GM19455 (cell line): Measurements from ENCODE around the gene SELL.
"Not testable (repeated sequence)": the region's sequence is repeated elsewhere in the genome, so short reads cannot be mapped to it uniquely, and the experiment has no call there.

Experiments used
- ATAC-seq: cut with Tn5 transposase; IDR thresholded peaks from one replicate; pipeline ENCODE4 v1.9.1; 2021; ENCODE audit not compliant: unreplicated experiment

Gene SELL

DNA sequence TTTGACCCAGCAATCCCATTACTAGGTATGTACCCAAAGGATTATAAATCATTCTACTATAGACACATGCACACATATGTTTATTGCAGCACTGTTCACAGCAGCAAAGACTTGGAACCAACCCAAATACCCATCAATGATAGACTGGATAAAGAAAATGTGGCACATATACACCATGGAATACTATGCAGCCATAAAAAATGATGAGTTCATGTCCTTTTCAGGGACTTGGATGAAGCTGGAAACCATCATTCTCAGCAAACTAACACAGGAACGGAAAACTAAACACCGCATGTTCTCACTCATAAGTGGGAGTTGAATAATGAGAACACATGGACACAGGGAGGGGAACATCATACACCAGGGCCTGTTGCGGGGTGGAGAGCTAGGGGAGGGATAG is 41.2 kb downstream of the SELL start:
- ATAC-seq = not testable (repeated sequence)

DNA sequence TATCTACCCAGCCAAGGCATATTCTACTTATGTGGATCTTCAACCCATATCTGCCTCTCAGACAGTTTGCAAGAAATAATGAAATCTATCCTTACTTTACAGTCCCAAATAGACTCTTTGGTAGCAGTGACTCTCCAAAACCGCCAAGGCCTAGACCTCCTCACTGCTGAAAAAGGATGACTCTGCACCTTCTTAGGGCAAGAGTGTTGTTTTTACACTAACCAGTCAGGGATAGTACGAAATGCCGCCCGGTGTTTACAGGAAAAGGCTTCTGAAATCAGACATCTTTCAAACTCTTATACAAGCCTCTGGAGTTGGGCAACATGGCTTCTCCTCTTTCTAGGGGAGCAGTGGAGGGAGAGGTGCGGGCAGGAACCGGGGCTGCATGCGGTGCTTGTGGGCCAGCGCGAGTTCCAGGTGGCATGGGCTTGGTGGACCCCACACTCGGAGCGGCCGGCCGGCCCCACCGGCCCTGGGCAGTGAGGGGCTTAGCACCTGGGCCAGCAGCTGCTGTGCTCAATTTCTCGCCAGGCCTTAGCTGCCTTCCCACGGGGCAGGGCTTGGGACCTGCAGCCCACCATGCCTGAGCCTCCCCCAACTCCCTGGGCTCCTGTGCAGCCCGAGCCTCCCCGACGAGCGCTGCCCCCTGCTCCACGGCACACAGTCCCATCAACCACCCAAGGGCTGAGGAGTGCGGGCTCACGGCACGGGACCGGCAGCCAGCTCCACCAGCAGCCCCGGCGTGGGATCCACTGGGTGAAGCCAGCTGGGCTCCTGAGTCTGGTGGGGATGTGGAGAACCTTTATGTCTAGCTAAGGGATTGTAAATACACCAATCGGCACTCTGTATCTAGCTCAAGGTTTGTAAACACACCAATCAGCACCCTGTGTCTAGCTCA is 43.5 kb downstream of the SELL start:
- not testable (repeated sequence) for ATAC-seq

DNA sequence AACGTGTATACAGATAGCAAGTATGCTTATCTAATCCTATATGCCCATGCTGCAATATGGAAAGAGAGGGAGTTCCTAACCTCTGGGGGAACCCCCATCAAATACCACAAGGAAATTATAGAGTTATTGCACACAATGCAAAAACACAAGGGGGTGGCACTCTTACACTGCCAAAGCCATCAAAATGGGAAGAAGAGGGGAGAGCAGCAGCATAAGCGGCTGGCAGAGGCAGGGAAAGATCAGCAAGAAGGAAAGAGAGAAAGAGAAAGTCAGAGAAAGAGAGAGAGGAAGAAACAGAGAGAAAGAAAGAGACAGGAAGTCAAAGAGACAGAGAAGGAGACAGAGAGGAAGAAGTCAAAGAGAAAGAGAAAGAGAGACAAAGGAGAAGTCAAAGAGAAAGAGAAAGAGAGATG is 44.2 kb downstream of the SELL start:
- not testable (repeated sequence) for ATAC-seq

DNA sequence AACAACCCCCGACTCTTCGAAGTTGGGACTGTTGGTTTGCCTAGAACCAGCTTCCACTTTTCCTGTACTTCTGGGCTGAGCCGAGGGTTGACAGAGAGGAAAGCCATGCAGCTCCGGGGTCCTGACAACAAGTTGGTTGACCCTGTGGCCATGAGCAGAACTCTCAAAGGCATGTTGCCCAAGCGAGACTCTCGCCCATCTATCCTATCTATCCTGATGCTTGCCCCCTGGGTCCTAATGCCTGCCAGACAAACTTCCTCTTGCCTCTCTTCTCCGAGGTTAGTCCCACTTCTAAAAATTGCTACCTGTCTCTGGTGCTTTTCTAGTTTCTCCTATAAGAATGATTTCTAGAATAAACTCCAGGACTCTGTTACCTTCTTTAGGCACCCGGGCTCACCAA is 48.7 kb downstream of the SELL start:
- not testable (repeated sequence) for ATAC-seq

DNA sequence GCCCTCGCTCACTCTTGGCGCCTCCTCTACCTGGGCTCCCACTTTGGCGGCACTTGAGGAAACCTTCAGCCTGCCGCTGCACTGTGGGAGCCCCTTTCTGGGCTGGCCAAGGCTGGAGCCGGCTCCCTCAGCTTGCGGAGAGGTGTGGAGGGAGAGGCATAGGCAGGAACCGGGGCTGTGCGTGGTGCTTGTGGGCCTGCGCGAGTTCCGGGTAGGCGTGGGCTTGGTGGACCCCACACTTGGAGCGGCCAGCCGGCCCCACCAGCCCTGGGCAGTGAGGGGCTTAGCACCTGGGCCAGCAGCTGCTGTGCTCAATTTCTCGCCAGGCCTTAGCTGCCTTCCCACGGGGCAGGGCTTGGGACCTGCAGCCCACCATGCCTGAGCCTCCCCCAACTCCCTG is 50.4 kb downstream of the SELL start:
- ATAC-seq = not testable (repeated sequence)

DNA sequence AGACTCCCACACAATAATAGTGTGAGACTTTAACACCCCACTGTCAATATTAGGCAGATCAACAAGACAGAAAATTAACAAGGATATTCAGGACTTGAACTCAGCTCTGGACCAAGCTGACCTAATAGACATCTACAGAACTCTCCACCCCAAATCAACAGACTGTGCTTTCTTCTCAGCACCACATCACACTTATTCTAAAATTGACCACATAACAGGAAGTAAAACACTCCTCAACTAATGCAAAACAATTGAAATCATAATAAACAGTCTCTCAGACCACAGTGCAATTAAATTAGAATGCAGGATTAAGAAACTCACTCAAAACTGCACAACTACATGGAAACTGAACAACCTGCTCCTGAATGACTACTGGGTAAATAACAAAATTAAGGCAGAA is 52.6 kb downstream of the SELL start:
- not testable (repeated sequence) for ATAC-seq

DNA sequence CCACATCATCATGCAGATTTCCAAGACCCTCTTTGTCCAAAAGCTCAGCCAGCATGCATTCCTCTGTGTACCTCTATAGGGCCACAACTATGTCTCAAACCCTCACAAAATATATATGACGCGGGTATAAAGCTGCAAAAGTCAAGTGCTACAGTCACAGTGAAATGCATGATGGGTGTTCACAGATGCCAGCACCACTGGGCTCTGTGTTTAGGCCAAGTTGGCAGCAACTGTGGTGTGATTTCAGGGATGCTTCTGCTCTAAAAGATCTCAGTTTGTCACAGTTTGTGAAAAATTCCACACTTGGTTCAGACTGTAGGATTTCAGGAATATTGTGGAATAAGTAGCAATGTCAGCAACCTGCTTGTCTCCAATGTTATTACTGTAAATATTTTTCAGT is 57.5 kb downstream of the SELL start:
- no peak for ATAC-seq

DNA sequence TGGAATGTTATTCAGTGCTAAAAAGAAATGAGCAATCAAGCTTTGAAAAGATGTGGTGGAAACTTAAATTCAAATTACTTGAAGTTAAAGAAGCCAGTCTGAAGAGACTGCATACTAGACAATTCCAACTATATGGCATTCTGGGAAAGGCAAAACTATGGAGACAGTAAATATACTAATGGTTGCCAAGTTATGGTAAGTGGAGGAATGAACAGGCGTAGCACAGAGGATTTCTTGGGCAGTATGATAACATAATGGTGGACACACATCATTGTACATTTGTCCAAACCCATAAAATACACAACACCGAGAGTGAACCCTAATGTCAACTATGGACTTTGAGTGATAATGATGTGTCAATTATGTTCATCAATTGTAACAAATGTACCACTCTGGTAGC is 60.4 kb downstream of the SELL start:
- ATAC-seq = no peak

DNA sequence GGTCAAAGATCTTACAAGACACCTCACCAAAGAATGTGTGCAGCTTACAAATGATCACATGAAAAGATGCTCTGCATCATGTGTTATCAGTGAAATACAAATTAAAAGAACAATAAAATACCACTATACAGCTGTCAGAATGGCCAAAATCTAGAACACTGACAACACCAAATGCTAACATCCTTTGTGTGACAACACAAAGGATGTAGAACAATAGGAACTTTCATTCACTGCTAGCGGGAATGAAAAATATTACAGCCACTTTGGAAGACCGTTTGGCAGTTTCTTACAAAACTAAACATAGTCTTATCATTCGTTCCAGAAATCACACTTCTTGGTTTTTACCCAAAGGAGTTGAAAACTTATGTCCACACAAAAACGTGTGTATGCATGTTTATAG is 60.9 kb downstream of the SELL start:
- ATAC-seq = no peak

DNA sequence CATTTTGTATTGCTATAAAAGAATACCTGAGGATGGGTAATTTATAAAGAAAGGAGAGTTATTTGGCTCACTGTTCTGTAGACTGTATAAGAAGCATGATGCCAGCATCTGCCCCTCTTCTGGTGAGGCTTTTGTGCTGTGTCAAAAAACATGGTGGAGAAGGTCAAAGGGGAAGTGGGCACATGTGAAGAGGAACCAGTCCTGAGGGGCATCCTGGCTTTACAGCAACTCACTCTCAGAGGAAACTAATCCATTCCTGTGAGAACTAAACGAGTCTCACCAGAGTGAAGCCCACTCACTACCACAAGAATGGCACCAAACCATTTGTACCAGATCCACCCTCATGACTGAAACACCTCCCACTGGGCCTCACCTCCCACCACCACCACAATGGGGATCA is 62.7 kb downstream of the SELL start:
- ATAC-seq = no peak

DNA sequence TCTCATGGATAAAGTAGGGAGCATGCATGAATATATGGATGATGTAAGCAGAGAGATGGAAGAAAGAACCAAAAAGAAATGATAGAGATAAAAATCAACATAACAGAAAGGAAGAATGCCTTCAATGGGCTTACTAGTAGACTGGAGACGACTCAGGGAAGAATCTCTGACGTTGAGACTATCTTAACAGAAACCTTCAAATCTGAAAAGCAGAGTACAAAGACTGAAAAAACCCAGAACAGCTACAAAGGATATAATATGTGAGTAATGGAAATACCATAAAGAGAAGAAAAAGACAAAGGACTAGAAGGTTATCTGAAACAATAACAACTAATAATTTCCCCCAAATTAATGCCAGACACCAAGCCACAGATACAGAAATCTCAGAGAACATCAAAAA is 63.2 kb downstream of the SELL start:
- ATAC-seq = no peak

DNA sequence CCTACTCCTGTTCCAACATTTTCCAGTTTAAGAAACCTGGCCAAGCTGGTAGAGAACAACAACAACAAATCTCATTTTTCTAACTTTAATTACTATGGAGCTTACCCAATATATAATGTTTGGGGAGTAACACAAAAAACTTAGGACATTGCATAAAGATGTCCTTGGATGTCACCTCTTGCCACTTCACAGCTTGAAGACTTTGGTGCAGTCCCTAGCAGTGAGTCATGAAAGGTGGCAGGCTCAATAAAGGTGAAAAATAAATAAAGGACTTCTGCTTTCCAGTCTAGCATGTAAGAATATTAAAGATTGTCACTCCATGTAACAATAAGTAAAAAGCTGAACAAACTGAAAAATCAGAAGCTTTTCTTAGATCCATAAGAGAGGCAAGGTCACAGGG is 63.9 kb downstream of the SELL start:
- ATAC-seq = no peak

DNA sequence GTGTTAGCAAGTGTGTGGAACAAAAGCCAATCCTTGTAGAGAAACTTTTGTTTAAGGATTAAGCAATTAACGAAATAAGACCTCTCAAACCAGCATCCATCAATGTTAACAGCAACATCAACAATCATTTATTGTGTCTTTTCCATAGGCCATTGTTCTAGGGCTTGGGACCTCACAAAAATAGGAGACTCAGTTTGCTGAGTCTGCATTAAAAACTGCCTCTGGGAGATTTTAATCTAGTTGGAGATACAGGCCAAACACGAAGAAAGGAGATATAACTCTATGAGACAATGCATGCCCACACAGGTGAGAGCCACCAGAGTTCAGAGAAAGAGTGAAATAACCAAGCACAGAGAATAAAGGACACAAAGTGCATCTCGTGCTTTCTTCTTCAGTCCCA is 67.1 kb downstream of the SELL start:
- no peak for ATAC-seq
